ENCODE results near the gene TTC22.

TTC22 gene

DNA sequence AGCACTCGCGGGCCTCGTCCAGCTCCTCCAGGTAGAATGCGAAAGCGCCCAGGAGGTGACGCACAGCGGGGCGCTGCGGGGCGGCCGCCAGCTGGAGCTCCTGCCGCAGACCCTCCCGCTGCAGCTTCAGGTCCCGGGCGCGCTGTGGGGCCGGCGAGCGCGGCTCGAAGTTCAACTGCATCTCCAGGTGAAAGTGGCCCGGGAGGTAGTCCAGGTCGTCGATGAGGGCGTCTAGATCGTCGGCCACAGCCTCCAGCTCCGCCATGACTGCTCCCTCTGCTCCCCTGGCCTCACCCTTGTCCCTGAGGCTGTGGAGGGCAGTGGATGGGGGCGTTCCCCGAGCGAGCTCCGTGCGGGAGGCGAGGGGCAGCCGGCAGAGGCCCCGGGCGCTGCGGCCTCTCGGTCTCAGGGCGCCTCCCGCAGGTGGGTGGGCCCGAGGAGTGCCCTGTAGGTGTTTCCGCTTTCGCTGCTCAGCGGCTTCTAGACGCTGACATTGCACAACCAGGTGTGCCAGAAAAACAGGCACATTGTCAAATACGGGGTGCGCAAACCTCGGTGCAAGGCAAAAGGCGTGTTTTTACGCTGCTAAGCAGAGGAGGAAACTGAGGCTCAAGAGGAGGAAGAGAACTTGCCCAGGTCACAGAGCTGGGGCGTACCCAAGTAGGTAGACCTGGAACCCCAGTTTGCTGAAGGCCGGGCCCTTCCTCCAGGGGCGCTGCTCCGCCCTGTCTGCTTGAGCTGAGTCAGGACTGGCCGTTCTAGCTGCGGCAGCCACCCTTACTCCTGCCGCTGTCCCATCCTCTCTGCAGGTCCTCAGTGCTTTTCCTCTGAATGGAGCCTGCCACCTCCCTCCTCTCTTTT lies at the start of gene TTC22:
Gene TTC22, minus strand, starts transcription at position 425 of the 861 bp plus-strand sequence. Its CDS starts 160 bp downstream, at position 265.
- no peak for DNase-seq

DNA sequence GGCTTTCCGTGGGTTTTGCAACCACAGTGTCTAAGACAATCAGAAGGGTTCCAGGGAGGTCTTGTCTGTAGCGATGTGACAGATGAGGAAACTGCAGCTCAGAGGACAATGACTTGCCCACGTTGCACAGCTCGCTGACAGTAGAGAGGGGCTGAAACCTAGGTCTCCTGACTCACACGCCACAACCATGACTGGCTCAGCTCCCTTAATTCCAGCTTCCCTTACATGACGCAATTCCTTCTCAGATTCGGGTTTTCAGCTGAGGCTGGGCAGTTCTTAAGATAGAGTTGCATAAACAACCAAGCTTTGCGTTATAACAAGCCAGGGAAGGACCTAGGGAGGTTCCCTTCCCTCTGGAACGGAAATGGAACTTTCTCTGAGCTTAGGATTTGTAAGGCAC lies 49.6 kb upstream of the TTC22 start:
- DNase-seq = no peak

DNA sequence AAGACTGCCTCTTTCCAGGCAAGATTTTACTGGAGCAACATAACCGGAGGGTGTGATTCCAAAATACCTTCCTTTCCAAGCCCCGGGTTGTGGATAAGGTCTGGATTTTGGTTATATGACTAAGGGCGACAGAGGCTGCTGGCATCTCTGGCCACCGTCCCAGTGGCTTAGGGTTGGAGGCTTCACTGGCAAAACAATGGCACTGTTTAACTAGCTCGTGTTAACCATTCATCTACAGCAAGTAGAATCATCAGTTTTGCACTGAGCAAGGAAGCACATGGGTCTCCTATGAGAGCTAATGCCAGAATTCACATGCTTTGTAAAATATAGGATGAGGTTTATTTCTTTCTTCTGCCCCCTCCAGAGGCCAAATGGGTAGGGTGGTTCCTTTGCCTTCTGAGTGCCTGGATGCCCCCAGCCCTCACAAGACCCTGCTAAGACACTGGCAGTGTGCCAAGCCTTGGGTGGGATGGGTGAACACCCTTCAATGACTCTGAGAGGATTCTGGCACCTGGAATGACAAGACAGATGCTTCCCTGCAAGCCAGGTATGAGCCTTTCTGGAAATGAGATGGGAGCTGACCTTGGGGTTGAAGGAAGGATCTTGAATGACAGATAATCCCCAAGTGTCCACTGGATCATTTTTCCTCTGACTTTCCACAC lies 49.1 kb upstream of the TTC22 start:
- no peak for DNase-seq

DNA sequence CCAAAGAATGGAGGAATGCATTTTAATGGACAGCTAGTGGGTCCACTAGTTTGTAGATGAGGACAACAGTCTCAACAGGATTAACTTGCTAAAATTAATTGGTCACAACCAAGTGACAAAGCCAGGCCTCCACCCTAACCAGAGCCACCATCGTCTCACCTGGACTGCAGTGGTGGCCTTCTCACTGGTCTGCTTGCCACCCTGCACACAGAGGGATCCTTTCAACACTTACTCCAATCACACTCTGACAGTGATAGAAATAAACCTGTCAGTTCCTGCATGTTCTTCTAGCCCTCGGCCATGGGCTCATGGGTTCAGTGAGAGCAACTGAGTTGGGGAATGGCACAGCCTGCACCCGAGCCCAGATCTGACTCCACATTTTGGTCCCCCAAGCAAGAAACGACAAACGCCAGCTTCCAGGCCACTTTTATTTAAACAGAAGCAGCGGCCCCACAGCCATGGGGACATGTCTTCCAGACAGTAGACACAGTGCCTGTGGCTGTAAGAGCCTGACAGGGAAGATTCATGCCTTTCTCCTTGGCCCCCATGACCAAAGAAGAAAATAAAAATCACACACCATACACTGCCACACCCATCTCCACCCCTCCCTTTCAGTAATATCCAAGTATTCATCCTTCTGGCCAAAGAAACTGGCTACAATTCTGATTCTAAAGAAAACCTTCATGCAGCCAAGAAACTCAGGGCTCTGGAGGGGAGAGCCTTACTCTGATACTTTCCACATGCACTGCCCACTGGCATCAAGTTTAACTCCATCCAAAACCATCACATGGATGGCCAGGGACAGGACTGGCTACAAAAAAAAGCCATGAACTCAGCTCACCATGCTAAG lies 48.3 kb upstream of the TTC22 start:
- DNase-seq = no peak

DNA sequence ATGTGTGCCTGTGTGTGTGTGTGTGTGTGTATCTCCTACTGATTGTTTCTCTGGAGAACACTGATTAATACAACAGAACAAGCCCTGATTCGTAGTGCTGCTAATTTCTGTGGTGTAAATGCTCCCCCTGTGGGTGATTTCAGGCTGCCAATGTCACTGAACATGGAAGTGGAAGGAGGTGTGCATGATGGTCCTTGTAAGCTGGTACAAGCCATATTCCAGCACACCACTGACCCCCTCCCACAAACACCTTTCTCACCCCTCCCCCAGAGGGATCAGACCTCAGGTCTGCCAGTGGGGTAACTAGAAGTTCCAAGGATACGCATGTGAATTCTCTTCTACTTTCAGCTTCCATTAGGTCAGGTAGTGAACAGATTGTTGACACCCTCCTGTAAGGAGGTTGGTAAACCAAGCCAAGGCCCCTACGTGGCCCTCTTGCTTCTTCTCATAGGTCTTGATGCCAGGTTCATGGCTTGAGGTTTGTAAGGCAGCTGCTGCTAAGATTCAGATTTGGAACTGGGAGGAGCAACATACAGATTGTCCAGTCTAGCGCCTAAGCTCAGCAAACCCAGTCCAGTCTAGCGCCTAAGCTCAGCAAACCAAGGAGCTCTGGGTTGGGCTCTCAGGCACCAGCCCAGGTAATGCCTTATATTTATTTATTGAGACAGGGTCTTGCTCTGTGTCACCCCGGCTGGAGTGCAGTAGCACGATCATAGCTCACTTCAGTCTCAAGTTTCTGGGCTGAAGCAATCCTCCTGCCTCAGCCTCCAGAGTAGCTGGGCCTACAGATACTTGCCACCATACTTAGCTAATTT lies 47.2 kb upstream of the TTC22 start:
- DNase-seq = no peak

DNA sequence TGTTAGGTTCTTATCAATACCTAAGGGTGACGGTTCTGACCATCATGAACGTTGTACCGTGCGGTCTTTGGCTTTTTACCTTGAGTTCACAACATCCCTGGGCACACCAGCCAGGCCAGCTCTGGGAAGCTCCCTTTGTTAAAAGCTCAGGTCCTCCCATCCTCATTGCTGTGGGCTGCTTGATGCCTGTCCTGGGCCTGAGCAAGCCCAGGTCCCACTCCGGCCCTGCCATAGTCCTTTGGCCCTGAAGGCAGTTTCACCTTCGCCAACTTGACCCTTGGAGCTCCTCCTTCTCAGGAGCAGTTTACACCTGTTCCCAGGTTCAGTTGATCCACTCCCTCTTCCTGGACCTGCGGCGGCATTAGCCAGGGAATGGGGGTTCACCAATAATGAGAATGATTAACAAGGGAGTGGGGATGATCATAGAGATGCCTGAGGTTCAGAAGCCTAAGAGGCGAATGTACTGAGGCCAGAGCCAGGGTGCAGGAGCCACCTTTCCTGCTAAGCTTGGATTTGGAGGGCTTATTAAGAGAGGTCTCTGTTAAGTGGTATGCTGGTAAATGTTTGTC lies 45.7 kb upstream of the TTC22 start:
- no peak for DNase-seq

DNA sequence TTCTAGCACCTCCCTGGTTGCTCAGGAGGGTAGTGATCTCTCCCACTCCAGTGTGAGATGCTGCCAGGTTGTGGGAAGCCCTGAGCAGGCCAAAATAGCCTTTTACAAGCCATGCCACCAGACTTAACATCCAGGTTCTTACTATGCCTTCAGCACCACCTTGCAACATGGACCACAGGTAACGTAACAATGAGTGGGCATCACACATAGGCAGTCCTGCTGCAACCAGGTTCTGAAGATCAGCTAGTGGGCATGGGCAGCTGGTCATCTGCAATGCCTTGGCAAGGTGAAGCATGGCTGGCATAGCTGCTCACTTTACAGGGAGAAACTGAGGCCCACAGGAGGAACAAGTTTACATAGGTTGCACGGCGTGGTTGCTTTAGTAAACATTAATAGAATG lies 45.2 kb upstream of the TTC22 start:
- no peak for DNase-seq

DNA sequence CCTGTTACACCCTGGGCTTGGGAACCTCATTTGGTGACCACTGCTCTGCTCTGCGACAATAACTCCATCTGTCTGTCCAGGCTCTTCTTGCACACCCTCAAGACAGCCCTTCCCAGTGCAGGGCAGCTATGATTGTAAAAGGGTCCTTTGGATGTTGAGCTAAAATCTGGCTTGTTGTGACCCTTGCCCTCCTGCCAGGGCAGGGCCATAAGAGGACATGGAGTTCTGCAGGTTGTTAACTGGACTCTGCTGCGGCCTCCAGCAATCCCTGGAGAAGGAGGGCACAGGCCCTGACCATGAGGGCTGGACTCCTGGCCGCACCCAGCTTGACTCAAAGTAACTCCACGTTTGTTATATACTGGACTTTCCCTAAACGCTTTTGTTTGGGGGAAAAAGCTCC lies 44.6 kb upstream of the TTC22 start:
- no peak for DNase-seq

DNA sequence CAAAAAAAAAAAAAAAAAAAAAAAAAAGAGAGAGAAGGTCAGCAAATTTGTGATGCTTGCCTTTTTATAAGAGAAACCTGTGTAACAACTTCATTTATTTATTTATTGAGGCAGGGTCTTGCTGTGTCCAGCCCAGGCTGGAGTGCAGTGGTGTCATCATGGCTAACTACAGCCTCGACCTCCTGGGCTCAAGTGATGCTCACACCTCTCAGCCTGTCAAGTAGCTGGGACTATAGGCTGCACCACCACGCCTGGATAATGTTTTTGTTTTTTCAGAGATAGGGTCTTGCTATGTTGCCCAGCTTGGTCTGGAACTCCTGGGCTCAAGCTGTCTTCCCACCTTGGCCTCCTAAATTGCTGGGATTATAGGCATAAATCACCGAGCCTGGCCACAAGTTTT lies 43.4 kb upstream of the TTC22 start:
- no peak for DNase-seq

DNA sequence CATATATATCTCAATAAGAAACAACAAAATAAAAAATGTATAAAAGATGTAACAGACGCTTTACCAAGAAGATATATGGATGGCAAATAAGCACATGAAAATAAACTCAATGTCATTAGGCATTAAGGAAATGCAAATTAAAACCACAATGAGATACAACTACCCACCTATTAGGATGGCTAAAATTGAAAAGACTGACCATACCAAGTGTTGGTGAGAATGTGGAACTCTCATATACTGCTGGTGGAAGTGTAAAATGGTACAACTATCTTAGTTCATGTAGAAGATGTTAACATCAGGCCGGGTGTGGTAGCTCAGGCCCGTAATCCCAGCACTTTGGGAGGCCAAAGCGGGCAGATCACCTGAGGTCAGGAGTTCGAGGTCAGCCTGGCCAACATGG lies 42.3 kb upstream of the TTC22 start:
- DNase-seq = no peak

DNA sequence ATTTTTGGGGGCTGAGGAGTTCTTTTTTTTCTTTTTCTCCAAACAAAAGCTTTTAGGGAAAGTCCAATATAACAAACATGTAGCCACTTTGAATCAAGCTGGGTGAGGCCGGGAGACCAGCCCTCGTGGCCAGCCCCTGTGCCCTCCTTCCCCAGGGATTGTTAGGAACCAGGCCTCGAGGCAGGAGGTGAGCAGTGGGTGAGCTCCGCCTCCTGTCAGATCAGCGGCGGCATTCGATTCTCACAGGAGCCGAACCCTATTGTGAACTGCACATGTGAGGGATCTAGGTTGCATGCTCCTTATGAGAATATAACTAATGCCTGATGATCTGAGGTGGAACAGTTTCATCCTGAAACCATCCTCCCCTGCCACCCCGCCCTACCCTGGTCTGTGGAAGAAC lies 41.8 kb upstream of the TTC22 start:
- no peak for DNase-seq

DNA sequence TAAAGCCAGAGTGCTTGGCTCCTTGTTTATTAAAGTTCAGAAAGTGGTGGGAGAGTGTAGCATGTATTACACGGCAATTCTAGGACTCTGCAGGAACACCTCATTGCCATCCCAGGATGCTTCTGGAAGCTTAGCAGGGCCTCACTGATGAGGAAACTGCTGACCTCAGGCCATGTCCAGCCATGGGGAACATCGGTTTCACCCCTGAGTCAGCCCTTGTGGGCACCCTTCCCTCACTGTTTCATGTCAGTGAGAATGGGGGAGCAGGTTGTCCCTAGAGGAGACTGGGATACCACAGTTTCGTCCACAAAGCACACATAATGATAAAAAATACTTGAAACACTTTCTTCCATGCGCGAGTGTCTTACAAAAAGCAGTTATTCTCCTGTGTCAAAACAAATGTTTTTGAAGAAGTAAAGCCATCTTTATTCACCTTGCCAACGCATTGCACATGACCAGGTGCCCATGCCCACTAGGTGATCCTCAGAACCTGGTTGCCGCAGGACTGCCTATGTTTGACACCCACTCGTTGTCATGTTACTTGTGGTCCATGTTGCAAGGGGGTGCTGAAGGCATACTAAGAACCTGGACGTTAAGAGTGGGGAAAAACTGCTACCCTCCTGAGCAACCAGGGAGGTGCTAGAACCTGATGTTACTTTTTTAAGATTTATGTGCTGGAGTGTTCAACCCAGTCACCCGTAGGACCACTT lies 41.2 kb upstream of the TTC22 start:
- DNase-seq = no peak

DNA sequence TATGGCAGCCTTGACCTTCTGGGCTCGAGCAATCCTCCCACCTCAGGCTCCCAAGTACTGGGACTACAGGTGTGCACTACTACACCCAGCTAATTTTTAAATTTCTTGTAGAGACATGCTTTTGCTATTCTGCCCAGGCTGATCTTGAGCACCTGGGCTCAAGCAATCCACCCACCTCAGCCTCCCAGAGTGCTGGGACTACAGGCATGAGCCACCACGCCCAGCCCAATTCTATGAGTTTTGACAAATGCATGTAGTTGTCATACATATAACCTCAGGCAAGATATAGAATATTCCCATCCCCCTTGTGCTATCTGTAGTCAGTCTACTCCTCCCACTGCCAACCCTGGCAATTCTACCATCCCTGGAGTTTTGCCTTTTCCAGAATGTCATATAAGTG lies 38.7 kb upstream of the TTC22 start:
- no peak for DNase-seq

DNA sequence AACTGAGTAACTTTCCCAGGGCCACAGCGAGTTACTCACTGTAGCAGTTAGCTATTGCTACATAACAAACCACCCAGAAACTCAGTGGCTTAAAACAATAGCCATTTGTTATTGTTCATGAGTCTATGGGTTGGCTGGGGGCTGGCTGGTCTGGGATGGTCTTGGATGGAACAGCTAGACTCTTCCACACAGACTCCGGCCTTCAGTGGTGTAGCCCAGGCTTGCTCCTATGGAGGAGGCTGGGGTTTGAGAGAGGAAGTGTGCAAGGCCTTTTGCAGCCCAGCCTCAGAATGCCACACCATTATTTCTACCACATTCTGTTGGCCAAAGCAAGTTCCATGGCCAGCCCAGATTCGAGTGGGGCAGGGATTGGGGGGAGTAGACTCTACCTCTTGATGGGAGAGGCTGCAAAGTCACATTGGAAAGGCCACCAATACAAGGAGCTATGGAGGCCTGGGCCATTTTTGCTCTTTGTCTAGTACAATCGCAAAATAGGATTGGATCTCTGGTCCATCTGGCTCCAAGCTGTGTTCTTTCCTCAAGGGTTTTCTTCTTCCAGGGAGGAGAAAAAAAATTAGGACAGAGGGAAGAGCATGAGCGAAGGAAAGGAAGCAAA lies 37.5 kb upstream of the TTC22 start:
- DNase-seq = no peak

DNA sequence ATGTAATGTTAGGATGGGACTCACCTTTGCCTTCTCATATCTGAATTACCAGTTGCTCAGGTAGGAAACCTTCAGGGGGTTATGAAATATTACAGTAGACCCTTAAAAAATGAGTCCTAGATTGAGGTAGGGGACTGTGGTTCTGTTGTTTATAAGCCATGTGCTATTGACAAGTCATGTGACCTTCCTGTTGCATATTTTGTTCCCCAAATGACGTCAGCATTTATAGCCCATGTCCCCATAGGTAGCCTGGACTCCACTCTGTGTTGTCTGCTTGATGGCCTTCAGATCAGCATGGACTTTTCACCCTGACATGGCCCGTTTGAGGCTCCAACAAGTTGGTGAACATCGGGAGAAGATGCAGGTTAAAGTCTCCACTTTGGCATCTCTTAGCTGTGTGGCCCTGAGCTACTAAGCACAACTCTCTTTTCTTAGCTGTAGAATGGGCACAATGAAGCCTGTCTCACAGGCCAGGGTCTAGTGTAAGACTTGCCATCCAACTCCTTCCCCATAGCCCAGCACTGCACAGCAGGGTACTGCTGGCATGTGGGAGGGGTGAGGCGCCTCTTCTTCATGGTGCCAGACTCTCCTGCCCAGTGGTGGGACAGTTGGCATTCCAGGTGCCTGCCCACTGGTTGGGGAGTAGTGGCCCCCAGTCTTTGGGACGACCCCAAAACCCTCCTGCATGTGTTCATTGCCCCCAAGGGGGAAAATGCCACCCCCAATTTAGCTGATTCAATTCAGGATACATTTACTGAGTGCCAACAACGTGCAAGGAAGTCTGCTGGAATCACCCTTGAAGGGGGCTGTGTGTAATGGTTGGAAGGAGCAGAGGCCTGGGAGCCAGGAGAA lies 36.1 kb upstream of the TTC22 start:
- no peak for DNase-seq

DNA sequence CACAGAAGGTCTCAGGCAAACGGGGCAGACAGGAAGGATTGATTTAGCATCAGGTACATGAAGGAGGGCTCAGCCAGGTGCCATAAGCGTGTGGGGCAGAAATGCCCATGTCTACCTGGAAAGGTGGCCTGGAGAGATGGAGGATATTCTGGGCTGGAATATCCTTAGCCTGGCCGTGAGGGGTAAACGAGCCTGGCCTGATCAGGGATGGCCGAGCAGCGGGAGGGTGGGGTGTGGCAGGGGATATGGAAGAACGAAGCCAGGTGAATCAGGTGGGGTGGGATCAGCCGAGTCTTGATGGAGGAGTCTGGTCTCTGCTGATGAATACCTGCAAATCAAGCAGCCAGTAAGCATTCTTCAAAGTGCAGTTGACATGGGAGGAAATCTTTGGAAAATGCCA lies 35.5 kb upstream of the TTC22 start:
- no peak for DNase-seq

DNA sequence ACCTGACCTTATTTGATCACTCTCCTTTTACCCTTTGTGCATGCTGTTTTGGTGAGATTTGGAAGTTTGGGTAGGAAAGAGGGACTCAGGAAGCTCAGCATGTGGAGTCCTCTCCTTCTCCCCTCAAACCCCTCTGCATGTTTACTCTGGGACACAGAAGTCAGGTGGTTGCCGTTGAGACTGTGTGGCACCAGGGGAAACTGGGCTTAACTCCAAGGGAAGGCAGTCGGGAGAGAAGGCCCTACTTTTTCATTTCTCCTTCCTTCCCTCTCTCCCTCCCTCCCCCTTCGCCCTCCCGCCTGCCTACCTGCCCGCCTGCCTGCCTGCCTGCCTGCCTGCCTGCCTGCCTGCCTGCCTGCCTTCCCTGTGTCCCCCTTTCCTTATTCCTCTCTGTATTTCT lies 34.8 kb upstream of the TTC22 start:
- DNase-seq = peak; percentile 1

DNA sequence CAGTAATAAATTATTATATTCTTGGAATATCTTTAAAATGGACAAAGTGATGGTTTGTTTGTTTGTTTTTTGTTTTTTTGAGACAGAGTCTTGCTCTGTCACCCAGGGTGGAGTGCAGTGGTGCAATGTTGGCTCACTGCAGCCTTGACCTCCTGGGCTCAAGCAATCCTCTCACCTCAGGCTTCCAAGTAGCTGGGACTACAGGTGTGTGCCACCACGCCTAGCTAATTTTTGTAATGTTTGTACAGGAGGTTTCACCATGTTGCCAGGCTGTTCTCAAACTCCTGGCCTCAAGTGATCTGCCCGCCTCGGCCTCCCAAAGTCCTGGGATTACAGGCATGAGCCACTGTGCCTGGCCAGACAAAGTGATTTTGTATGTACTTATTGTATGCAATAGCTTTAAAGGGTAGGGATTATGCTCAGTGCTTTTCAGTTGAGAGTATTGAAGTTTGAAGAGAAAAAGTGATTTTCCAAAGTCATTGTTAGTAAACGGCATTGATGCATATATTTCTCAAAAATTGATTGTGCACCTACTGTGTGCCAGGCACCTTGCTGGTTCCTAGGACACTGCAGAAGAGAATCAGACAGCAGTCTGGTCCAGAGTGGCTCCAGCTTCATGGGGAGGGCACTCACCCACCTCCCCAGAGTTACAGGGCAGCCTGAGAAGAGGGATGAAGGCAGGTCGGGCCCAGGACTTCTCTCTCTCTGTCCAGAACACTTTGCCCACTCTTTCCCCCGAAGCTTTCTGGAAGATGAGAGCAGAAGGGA lies 34.2 kb upstream of the TTC22 start:
- DNase-seq = no peak

DNA sequence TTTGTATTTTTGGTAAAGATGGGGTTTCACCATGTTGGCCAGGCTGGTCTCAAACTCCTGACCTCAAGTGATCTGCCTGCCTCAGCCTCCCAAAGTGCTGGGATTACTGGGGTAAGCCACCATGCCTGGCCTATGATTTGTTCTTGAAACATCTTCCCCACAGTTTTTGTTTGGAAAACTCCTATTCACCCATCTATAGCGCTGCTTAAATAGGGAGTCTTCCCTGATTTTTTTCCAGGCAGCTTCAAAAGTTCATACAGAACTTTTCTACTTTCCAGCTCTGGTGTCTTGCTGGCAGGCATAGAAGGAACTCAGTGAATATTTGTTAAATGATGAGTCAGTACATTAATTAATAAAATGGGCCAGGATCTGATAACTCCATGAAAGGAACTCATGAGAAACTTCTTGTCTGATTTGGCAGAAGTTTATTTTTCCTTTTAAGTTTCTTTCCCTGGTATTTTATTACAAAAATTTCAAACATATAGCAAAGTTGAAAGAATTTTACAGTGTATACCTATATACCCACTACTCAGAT lies 33.0 kb upstream of the TTC22 start:
- no peak for DNase-seq
